Cardiac septum (tissue), 1 donor: ENCODE measurements around the gene DPPA4. TPM values are rescaled to one million over a fixed set of nuclear protein-coding genes. Genes with fewer than 3 reads are reported as not detected.
"Not testable (repeated sequence)": the region's sequence is repeated elsewhere in the genome, so short reads cannot be mapped to it uniquely, and the experiment has no call there.

ENCODE experiments used
- DNase-seq: peaks from one replicate; pipeline ENCODE4 v3.0.0-alpha.2; 2020; ENCODE audit warnings: low spot score
- intact Hi-C: fragments of 100-400 bp; cut with DNase I; formaldehyde crosslinking; loops from one replicate; pipeline ENCODE4 v1.14.0; 2022
- long read RNA-seq: library from polyadenylated mRNA; unstranded; transcript quantifications from one replicate; pipeline ENCODE4 v2.0.0, GENCODE V29; 2021
- total RNA-seq: library from RNA; stranded (reverse); fragmentation: NEBNext Ultra II Directional; extraction: Animal tissue kit (Norgen Biotek cat#: 25700); gene quantifications from one replicate; pipeline ENCODE4 v1.2.1, GENCODE V29; 2021
- donor health status: DM: no; HTN: no; CAD: no.

DPPA4 gene
- not detected for total RNA-seq
- long read RNA-seq: 0 reads

DNA sequence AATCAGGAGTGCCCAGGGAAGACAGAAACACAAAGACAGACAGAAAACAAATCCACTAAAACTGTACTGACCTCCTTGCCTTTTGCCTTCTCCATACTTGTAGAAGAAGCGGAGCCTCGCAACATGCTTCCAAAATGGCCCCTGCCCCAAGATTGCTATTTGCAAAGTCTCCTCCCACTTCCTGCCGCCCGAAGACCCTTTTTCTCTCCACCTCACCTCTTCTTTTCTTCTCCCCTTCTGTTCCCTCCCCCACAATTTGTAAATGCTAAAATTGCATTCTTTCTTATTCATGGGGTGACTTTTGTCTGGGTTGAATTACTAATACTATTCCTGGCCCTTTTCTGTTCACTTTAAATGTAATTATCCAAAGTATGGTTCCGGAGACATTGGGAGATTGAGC lies at the start of gene DPPA4:
TSS of gene DPPA4 (minus strand) at position 154 of the 400 bp plus-strand sequence. CDS start at position 125, 29 bp downstream.
- DNase-seq: no peak
- intact Hi-C loops: no loop called here

DNA sequence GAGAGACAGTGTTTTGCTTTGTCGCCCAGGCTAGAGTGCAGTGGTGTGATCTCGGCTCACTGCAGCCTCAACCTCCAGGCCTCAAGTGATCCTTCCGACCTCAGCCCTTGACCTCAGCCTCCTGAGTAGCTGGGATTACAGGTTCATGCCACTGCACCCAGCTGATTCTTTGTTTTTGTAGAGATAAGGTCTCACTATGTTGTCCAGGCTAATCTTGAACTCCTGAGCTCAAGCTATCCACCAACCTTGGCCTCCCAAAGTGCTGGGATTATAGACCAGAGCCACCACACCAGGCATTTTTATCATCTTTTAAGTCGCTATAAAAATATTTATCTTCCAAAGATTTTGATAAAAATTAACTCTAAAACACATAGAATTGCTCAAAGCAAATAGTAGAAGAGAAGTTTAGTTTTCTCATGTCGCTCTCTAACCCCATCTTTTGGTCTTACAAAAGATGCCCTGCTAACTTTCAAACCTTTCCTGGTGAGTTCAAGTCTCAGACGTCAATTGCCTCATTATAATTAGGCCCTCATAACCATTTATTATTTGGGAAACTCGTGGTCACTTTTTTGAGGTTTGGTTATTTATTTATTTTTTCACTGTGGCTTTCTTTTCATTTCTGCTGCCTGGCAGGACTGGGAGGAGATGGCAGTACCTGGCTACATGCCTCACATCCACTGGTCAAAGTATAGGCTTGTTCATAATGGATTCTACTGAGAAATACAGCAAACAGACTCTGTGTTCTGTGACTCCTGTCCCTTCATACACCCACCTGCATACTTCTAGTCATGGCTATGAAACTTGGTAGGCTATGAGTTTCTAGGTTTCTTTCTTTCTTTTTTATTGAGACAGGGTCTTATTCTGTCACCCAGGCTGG lies 48.3 kb upstream of the DPPA4 start:
- no peak for DNase-seq
- intact Hi-C loops: no loop called here

- no peak for DNase-seq
- intact Hi-C loops: no loop called here
These were observed 46.8 kb upstream of the DPPA4 start for GRCh38 chr3:109384164-109384563.

GRCh38 chr3:109382588-109382987 lies 45.2 kb upstream of the DPPA4 start:
- intact Hi-C loops: no loop called here
- DNase-seq: no peak

GRCh38 chr3:109375975-109376374 lies 38.6 kb upstream of the DPPA4 start:
- DNase-seq: no peak
- intact Hi-C loops: no loop called here

DNA sequence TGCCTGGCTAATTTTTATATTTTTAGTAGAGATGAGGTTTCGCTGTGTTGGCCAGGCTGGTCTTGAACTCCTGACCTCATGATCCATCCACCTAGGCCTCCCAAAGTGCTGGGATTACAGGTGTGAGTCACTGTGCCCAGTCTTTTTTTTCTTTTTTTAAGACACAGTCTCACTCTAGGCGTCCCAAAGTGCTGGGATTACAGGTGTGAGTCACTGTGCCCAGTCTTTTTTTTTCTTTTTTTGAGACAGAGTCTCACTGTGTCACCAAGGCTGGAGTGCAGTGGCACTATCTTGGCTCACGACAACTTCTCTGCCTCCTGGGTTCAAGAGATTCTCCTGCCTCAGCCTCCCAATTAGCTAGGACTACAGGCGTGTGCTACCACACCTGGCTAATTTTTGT lies 37.1 kb upstream of the DPPA4 start:
- DNase-seq, intact Hi-C loops: not testable (repeated sequence)

GRCh38 chr3:109373933-109374332 lies 36.6 kb upstream of the DPPA4 start:
- no peak for DNase-seq
- intact Hi-C loops: no loop called here

- no peak for DNase-seq
- intact Hi-C loops: no loop called here
These were observed 35.3 kb upstream of the DPPA4 start for GRCh38 chr3:109372639-109373038.

GRCh38 chr3:109369510-109369909 lies 32.2 kb upstream of the DPPA4 start:
- intact Hi-C loops: no loop called here
- DNase-seq: no peak

GRCh38 chr3:109364088-109364487 lies 26.7 kb upstream of the DPPA4 start:
- intact Hi-C loops: no loop called here
- no peak for DNase-seq

GRCh38 chr3:109363634-109364033 lies 26.3 kb upstream of the DPPA4 start:
- no peak for DNase-seq
- intact Hi-C loops: no loop called here

- intact Hi-C loops: no loop called here
- DNase-seq: no peak
These were observed 25.5 kb upstream of the DPPA4 start for GRCh38 chr3:109362823-109363222.

GRCh38 chr3:109358809-109359208 lies 21.5 kb upstream of the DPPA4 start:
- intact Hi-C loops, DNase-seq: not testable (repeated sequence)

DNA sequence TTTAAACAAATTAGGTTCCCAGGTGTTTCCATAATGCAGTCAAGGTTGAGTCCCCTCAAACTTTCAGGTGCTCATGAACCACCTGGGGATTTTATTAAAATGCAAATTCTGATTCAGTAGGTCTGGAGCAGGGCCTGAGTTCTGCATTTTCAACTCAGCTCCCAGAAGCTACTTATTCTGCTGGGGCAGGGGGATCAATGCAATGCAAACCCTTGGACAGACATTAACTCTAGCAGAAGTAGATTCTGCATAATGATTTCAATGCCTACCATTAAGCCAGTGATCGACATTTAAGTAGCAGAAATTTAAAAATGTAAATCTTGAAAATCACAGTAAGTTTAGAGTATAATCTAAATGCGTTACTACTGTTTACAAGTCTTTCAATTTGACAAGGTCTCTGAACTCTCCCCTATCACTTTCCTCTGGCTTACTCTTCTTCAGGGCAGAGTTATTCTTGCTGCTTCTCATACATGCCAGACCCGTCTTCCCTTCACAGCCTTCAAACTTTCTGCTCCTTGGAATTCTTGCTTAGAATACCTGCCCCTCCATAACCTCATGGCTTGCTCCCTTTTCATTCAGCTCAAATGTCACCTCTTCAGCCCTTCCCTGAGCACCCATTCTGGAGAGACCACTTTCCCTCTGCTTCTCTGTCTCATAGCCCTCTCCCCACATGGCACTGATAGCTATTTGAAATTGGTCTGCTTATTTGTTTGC lies 19.3 kb upstream of the DPPA4 start:
- intact Hi-C loops: no loop called here

GRCh38 chr3:109355625-109356441 lies 18.5 kb upstream of the DPPA4 start:
- DNase-seq: no peak
- intact Hi-C loops: no loop called here

More for the DNA sequence above, 19.3 kb upstream of the DPPA4 start:
- DNase-seq: no peak

- DNase-seq: no peak
- intact Hi-C loops: no loop called here
These were observed 15.7 kb upstream of the DPPA4 start for GRCh38 chr3:109353057-109353456.

GRCh38 chr3:109351231-109351630 lies 13.9 kb upstream of the DPPA4 start:
- intact Hi-C loops: no loop called here
- no peak for DNase-seq

- DNase-seq: no peak
- intact Hi-C loops: no loop called here
These were observed 9.5 kb upstream of the DPPA4 start for GRCh38 chr3:109346770-109347295.

- no peak for DNase-seq
- intact Hi-C loops: no loop called here
These were observed 8.8 kb upstream of the DPPA4 start for GRCh38 chr3:109346099-109346498.
